SKM-1 treated with dmso at 0.1 percent for 144 hours (cell line): ENCODE measurements around the gene SLC5A12.

Source experiments
- DNase-seq: peaks from one replicate; lab custom pipeline; 2025; ENCODE audit not compliant: unreplicated experiment; lab: John Stamatoyannopoulos, UW

Gene SLC5A12

GRCh38 chr11:26719289-26719973 is 2.4 kb downstream of the SLC5A12 start:
- DNase-seq, result no peak

- DNase-seq, result no peak
Observed at GRCh38 chr11:26717771-26718170, 4.1 kb downstream of the SLC5A12 start.

GRCh38 chr11:26715133-26715532 is 6.7 kb downstream of the SLC5A12 start:
- no peak for DNase-seq

- DNase-seq, result no peak
Observed at GRCh38 chr11:26712497-26712896, 9.4 kb downstream of the SLC5A12 start.

GRCh38 chr11:26710489-26710888 is 11.4 kb downstream of the SLC5A12 start:
- no peak for DNase-seq

- no peak for DNase-seq
Observed at GRCh38 chr11:26708736-26709456, 13.0 kb downstream of the SLC5A12 start.

- DNase-seq, result no peak
Observed at GRCh38 chr11:26706181-26706580, 15.7 kb downstream of the SLC5A12 start.

GRCh38 chr11:26704249-26704648 is 17.6 kb downstream of the SLC5A12 start:
- no peak for DNase-seq

GRCh38 chr11:26703411-26704191 is 18.3 kb downstream of the SLC5A12 start:
- no peak for DNase-seq

GRCh38 chr11:26702406-26702805 is 19.5 kb downstream of the SLC5A12 start:
- no peak for DNase-seq

GRCh38 chr11:26700574-26701235 is 21.2 kb downstream of the SLC5A12 start:
- DNase-seq, result no peak

- DNase-seq, result no peak
Observed at GRCh38 chr11:26698224-26698623, 23.6 kb downstream of the SLC5A12 start.

- no peak for DNase-seq
Observed at GRCh38 chr11:26696330-26696729, 25.5 kb downstream of the SLC5A12 start.

GRCh38 chr11:26688701-26689100 is 33.2 kb downstream of the SLC5A12 start:
- DNase-seq, result no peak

- no peak for DNase-seq
Observed at GRCh38 chr11:26687351-26687750, 34.5 kb downstream of the SLC5A12 start.

GRCh38 chr11:26677566-26677965 is 44.3 kb downstream of the SLC5A12 start:
- DNase-seq, result no peak

- DNase-seq, result no peak
Observed at GRCh38 chr11:26676641-26677040, 45.2 kb downstream of the SLC5A12 start.

- no peak for DNase-seq
Observed at GRCh38 chr11:26675233-26675928, 46.5 kb downstream of the SLC5A12 start.

- no peak for DNase-seq
Observed at GRCh38 chr11:26665946-26666345, 55.9 kb downstream of the SLC5A12 start.

- no peak for DNase-seq
Observed at GRCh38 chr11:26665036-26665435, 56.8 kb downstream of the SLC5A12 start.

GRCh38 chr11:26662916-26663315 is 58.9 kb downstream of the SLC5A12 start:
- no peak for DNase-seq
